ENCODE results near the gene TRIM16. TPM values are rescaled to one million over a fixed set of nuclear protein-coding genes. Genes with fewer than 3 reads are reported as not detected.
"Not testable (repeated sequence)": the region's sequence is repeated elsewhere in the genome, so short reads cannot be mapped to it uniquely, and the experiment has no call there.

Gene TRIM16
- polyA plus RNA-seq, 1 experiment, result 36.5 TPM

DNA sequence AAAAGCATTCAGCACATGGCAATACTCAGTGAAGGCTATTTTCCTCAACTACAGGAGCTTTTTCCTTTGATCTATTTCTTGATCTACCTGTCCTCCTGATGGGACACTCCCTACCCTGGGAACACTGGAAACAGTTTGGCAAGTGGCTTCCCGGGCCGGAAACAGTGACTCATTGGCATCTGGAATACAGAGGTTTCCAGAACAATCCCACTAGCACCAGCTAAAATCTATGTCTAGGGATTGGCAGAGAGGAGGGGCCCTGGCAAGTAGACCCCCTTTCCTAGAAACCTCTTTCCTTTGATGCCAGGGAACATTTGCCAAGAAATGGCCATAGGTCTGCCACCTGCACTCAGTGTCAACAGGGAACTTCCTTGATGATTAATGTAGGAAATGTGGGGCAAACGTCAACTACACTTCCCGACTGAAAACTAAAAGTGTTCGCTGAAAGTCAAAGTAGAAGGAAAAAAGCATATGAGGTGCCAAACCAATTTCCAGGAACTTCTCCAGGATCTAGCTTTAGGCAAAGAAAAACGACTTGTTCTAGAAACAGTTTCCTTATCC lies 34.2 kb downstream of the TRIM16 start:
- no peaks in the 10 kb centered on the region for H3K36me3 ChIP-seq (ENCODE audit: control insufficient read depth, insufficient read depth, low read length)
- ChIA-PET POLR2A (no interaction called here), CTCF (no interaction called here)
- H3K4me3 ChIP-seq (ENCODE audit: low read depth, low read length), result peak overlapping the region; percentile 72
- DNase-seq (ENCODE audit: low read depth), result no peak
- H3K27me3 ChIP-seq (ENCODE audit: control insufficient read depth, insufficient read depth, low read length), result no peaks in the 10 kb centered on the region
- TF ChIP-seq, protein P1, sequence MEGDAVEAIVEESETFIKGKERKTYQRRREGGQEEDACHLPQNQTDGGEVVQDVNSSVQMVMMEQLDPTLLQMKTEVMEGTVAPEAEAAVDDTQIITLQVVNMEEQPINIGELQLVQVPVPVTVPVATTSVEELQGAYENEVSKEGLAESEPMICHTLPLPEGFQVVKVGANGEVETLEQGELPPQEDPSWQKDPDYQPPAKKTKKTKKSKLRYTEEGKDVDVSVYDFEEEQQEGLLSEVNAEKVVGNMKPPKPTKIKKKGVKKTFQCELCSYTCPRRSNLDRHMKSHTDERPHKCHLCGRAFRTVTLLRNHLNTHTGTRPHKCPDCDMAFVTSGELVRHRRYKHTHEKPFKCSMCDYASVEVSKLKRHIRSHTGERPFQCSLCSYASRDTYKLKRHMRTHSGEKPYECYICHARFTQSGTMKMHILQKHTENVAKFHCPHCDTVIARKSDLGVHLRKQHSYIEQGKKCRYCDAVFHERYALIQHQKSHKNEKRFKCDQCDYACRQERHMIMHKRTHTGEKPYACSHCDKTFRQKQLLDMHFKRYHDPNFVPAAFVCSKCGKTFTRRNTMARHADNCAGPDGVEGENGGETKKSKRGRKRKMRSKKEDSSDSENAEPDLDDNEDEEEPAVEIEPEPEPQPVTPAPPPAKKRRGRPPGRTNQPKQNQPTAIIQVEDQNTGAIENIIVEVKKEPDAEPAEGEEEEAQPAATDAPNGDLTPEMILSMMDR (IDR thresholded peaks at IDR 0.05; ENCODE audit: insufficient read depth, low read depth, low read length), result no peak

GRCh38 chr17:15648386-15648785 lies 35.7 kb downstream of the TRIM16 start:
- ChIA-PET POLR2A (interaction anchor here (0.5 kb wide), 1 partner anchor 311 kb away, joined by 3 read pairs; no protein-coding TSS in a partner anchor), CTCF (no interaction called here)
- no peak for DNase-seq (ENCODE audit: low read depth)
- TF ChIP-seq, protein P1 (IDR thresholded peaks at IDR 0.05; ENCODE audit: insufficient read depth, low read depth, low read length), result no peak
- H3K36me3 ChIP-seq (ENCODE audit: control insufficient read depth, insufficient read depth, low read length), result no peaks in the 10 kb centered on the region
- H3K27me3 ChIP-seq (ENCODE audit: control insufficient read depth, insufficient read depth, low read length), result no peaks in the 10 kb centered on the region
- no peak overlapping the region for H3K4me3 ChIP-seq (ENCODE audit: low read depth, low read length)

DNA sequence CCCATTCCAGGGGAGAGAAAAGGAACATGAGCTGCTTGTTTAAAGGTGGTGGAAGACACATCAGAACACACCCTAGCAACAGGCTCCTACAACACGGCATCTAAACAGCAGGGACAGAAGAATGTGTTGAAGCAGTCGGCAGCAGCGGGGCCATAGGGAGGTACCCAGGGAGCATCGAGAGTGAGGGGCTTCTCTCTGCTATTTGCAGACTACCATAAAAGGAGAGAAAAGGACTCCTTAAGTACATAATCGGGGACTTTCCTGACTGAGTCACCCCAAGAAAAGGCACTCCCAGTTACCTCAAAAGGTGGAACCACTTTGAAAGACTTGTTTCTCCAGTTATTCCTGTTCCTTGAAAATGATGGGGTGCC lies 38.2 kb downstream of the TRIM16 start:
- H3K27me3 ChIP-seq (ENCODE audit: control insufficient read depth, insufficient read depth, low read length); H3K36me3 ChIP-seq (ENCODE audit: control insufficient read depth, insufficient read depth, low read length); DNase-seq (ENCODE audit: low read depth); H3K4me3 ChIP-seq (ENCODE audit: low read depth, low read length); CTCF ChIA-PET; POLR2A ChIA-PET: not testable (repeated sequence)

- H3K36me3 ChIP-seq (ENCODE audit: control insufficient read depth, insufficient read depth, low read length); H3K27me3 ChIP-seq (ENCODE audit: control insufficient read depth, insufficient read depth, low read length); H3K4me3 ChIP-seq (ENCODE audit: low read depth, low read length); DNase-seq (ENCODE audit: low read depth); POLR2A ChIA-PET; CTCF ChIA-PET: not testable (repeated sequence)
Observed at GRCh38 chr17:15645099-15645941, 38.8 kb downstream of the TRIM16 start.

- H3K36me3 ChIP-seq (ENCODE audit: control insufficient read depth, insufficient read depth, low read length); DNase-seq (ENCODE audit: low read depth); CTCF ChIA-PET; POLR2A ChIA-PET; H3K27me3 ChIP-seq (ENCODE audit: control insufficient read depth, insufficient read depth, low read length); H3K4me3 ChIP-seq (ENCODE audit: low read depth, low read length): not testable (repeated sequence)
Observed at GRCh38 chr17:15642505-15643251, 41.4 kb downstream of the TRIM16 start.

DNA sequence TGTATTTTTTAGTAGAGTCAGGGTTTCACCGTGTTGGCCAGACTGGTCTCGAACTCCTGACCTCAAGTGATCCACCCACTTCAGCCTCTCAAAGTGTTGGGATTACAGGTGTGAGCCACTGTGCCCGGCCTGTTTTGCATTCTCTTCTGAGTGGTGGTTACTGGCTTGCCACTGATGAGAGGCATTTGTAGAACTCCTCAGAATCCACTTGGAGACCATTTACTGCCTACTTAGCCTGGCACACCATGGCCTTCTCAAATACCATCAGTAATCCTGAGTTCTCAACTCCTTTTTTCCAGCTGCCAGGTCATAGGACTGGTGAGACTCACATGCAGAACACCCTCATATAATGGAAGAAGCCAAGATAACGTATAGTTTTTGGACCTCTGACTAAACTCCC lies 42.1 kb downstream of the TRIM16 start:
- H3K4me3 ChIP-seq (ENCODE audit: low read depth, low read length); H3K36me3 ChIP-seq (ENCODE audit: control insufficient read depth, insufficient read depth, low read length); CTCF ChIA-PET; H3K27me3 ChIP-seq (ENCODE audit: control insufficient read depth, insufficient read depth, low read length); POLR2A ChIA-PET; DNase-seq (ENCODE audit: low read depth): not testable (repeated sequence)

DNA sequence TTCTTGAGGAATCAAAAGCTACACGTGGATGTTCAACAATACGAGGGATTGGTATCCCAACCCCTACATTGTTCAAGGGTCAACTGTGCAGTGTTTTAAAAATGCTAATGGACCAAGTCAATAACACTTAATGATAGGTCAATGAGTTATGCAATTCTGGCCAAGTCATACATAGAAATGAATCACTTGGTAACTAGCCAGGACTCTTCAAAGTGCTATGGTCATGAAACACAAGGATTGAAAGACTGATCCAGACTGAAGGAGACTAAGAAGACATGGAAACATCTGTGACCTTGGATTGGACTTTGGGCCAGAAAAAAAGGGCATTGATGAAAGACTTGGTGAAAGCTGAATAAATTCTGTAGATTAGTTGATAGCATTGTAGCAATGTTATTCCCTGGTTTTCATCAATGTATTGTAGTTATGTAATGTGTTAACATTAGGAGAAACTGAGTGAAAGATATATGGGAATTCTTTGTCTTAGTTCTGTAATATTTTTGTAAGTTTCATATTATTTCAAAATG lies 53.1 kb downstream of the TRIM16 start:
- DNase-seq (ENCODE audit: low read depth); H3K27me3 ChIP-seq (ENCODE audit: control insufficient read depth, insufficient read depth, low read length); H3K36me3 ChIP-seq (ENCODE audit: control insufficient read depth, insufficient read depth, low read length); POLR2A ChIA-PET; CTCF ChIA-PET; H3K4me3 ChIP-seq (ENCODE audit: low read depth, low read length): not testable (repeated sequence)

- H3K36me3 ChIP-seq (ENCODE audit: control insufficient read depth, insufficient read depth, low read length); H3K27me3 ChIP-seq (ENCODE audit: control insufficient read depth, insufficient read depth, low read length); POLR2A ChIA-PET; H3K4me3 ChIP-seq (ENCODE audit: low read depth, low read length); DNase-seq (ENCODE audit: low read depth); CTCF ChIA-PET: not testable (repeated sequence)
Observed at GRCh38 chr17:15629991-15630390, 54.1 kb downstream of the TRIM16 start.

DNA sequence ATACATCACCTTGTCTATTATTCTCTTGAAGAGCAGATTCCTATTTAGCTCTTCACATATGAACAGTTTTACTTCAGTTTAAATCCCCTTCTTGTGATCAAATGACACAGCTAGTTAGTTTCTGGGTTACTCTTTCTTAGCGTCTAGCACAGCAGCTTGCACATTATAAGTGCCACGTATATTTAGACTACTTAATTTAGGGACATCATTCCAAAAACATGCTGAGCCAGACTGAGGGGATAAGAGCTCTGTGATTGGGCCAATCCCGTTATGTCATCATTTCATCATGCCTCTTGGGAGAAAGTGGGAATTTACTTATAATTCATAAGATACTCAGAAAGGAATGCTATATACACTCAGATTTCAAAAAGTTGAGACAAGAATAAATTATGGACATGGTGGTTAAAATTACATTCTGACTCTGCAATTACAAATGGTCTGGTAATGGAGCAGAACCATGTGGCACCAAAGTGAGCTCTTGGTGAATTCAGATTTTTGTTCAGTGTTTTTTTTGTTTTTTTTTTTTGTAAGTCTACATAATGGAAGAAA lies 60.4 kb downstream of the TRIM16 start:
- H3K36me3 ChIP-seq (ENCODE audit: control insufficient read depth, insufficient read depth, low read length); POLR2A ChIA-PET; DNase-seq (ENCODE audit: low read depth); H3K4me3 ChIP-seq (ENCODE audit: low read depth, low read length); CTCF ChIA-PET; H3K27me3 ChIP-seq (ENCODE audit: control insufficient read depth, insufficient read depth, low read length): not testable (repeated sequence)

DNA sequence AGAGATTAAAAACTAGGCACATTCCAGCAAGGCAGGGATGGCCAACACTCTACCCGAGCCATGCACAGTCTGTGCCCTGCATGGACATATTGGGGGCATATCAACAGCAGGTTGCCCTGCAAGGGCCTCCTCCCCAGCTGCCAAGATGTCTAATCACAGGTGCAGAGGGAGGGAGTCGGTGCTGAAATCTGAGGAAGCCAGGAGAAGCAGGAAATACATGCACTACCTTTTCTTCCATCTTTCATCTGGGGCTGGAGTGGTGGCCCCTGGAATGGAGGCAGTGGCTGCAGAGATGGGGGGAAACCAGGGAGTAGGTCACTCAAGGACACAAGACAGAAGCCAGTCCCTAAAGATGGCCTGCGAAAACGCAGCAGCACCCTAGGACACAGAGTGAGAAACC lies 60.9 kb downstream of the TRIM16 start:
- H3K4me3 ChIP-seq (ENCODE audit: low read depth, low read length); DNase-seq (ENCODE audit: low read depth); POLR2A ChIA-PET; H3K36me3 ChIP-seq (ENCODE audit: control insufficient read depth, insufficient read depth, low read length); CTCF ChIA-PET; H3K27me3 ChIP-seq (ENCODE audit: control insufficient read depth, insufficient read depth, low read length): not testable (repeated sequence)

Measured in BJ (cell line).